Esophagus muscularis mucosa (tissue), 4 donors: Measurements from ENCODE around the gene GNB1. TPM values are rescaled to one million over a fixed set of nuclear protein-coding genes. Genes with fewer than 3 reads are reported as not detected.
A peak's percentile ranks its signal among the peaks of the same experiment; 100 is the strongest.

ENCODE experiments used
- DNase-seq: peaks from one replicate; pipeline ENCODE4 v3.0.0-alpha.2; 2017; ENCODE audit errors: extremely low spot score
- H3K27ac ChIP-seq, 4 donors: fragments of 200-600 bp; sonication (generic); replicated peaks in 1 of 4; 1 replicate in 3 of 4; 2 replicates in 1 of 4; pipeline ENCODE4 v1.5.1; 2016 to 2019; ENCODE audit warnings: mild to moderate bottlenecking in 1 of 4
- H3K27me3 ChIP-seq, 4 donors: fragments of 200-600 bp; sonication (generic); one replicate each; pipeline versions ENCODE4 v1.5.1 to v1.6.0; 2016 to 2019
- H3K36me3 ChIP-seq, 4 donors: fragments of 200-600 bp; sonication (generic); one replicate each; pipeline ENCODE4 v1.5.1; 2016 to 2019
- H3K4me1 ChIP-seq, 4 donors: fragments of 200-600 bp; sonication (generic); one replicate each; pipeline ENCODE4 v1.5.1; 2016 to 2019
- H3K4me3 ChIP-seq, 4 donors: fragments of 200-600 bp; sonication (generic); 1 replicate in 2 of 4; 2 replicates in 2 of 4; pipeline ENCODE4 v1.5.1; 2016 to 2019; ENCODE audit warnings: mild to moderate bottlenecking in 4 of 4, moderate library complexity in 1 of 4
- H3K9me3 ChIP-seq, 4 donors: fragments of 200-600 bp; sonication (generic); 1 replicate in 3 of 4; 2 replicates in 1 of 4; pipeline ENCODE4 v1.5.1; 2016 to 2019
- EP300 ChIP-seq: sonication (generic); formaldehyde crosslinking; IDR thresholded peaks from one replicate; pipeline ENCODE4 v1.6.1; 2017; ENCODE audit warnings: antibody characterized with exemption
- POLR2A ChIP-seq: fragments of 450-650 bp; IDR thresholded peaks from one replicate; pipeline ENCODE4 v1.6.1; 2017; ENCODE audit warnings: antibody characterized with exemption, moderate library complexity, mild to moderate bottlenecking, low read depth
- POLR2AphosphoS5 ChIP-seq, 2 donors: sonication (generic); formaldehyde crosslinking; IDR thresholded peaks; one replicate each; pipeline ENCODE4 v1.6.1; 2017; ENCODE audit warnings: antibody characterized with exemption in 2 of 2
- WGBS: methylation state at CpG from one replicate; pipeline ENCODE4 v1.1.5; 2018; 5-methylcytosine and 5-hydroxymethylcytosine counted together
- intact Hi-C: fragments of 100-400 bp; cut with DNase I; formaldehyde crosslinking; loops from one replicate; pipeline ENCODE4 v1.15.1; 2023
- total RNA-seq, 4 donors: library from RNA; depleted of rRNA; stranded (reverse); fragments of >200 nt; gene quantifications; one replicate each; pipeline versions ENCODE4 v1.1.0 to v1.2.1, GENCODE V29; 2016
- TF ChIP-seq, protein P1 (sequence below), 3 experiments: fragments of 200-600 bp in 2 of 3; fragments of 450-650 bp in 1 of 3; sonication (generic) in 2 of 3; IDR thresholded peaks; one replicate each; pipeline ENCODE4 v1.5.1; 2017 to 2019; ENCODE audit warnings: antibody characterized with exemption in 3 of 3, mild to moderate bottlenecking in 2 of 3, moderate library complexity in 1 of 3

Gene GNB1
- total RNA-seq, 4 donors from 2014 or later = 124 to 166 (median 161) TPM

DNA sequence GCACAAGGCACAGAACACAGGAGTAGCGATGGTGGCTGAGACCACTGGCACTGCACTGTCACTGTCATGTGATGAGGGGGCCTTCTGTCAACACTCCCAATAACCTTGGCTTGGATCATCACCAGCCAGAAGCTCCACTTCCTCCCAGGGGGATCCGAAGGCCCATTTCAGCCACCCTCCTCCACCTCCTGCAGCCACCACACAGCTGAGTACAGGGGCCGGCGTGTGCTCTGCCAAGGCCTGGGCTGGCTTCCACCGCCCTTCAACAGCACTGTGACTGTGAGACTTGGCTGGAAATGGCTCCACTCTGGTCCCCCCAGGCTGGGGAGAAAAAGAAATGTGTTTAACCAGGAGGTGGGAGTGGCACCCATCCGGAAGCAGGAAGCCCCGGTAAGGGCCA is 102.8 kb downstream of the GNB1 start:
- Histone ChIP-seq H3K27ac (no peak overlapping the region), H3K27me3 (no peaks in the 10 kb centered on the region), H3K4me1 (peaks cover 5 to 19% (median 12%) of the 10 kb centered on the region in 4 donors), H3K9me3 (no peaks in the 10 kb centered on the region), H3K4me3 (no peak overlapping the region), H3K36me3 (peaks cover 69 to 90% (median 87%) of the 10 kb centered on the region in 4 donors)
- WGBS = 59% methylated on average over 6 of the region's 7 CpGs
- intact Hi-C loops = no loop called here
- no peak for DNase-seq
- TF ChIP-seq EP300 (no peak), POLR2A (no peak), POLR2AphosphoS5 (IDR thresholded peaks at IDR 0.05) (no peak)
- TF ChIP-seq, protein P1, sequence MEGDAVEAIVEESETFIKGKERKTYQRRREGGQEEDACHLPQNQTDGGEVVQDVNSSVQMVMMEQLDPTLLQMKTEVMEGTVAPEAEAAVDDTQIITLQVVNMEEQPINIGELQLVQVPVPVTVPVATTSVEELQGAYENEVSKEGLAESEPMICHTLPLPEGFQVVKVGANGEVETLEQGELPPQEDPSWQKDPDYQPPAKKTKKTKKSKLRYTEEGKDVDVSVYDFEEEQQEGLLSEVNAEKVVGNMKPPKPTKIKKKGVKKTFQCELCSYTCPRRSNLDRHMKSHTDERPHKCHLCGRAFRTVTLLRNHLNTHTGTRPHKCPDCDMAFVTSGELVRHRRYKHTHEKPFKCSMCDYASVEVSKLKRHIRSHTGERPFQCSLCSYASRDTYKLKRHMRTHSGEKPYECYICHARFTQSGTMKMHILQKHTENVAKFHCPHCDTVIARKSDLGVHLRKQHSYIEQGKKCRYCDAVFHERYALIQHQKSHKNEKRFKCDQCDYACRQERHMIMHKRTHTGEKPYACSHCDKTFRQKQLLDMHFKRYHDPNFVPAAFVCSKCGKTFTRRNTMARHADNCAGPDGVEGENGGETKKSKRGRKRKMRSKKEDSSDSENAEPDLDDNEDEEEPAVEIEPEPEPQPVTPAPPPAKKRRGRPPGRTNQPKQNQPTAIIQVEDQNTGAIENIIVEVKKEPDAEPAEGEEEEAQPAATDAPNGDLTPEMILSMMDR (IDR thresholded peaks at IDR 0.05) = no peak

DNA sequence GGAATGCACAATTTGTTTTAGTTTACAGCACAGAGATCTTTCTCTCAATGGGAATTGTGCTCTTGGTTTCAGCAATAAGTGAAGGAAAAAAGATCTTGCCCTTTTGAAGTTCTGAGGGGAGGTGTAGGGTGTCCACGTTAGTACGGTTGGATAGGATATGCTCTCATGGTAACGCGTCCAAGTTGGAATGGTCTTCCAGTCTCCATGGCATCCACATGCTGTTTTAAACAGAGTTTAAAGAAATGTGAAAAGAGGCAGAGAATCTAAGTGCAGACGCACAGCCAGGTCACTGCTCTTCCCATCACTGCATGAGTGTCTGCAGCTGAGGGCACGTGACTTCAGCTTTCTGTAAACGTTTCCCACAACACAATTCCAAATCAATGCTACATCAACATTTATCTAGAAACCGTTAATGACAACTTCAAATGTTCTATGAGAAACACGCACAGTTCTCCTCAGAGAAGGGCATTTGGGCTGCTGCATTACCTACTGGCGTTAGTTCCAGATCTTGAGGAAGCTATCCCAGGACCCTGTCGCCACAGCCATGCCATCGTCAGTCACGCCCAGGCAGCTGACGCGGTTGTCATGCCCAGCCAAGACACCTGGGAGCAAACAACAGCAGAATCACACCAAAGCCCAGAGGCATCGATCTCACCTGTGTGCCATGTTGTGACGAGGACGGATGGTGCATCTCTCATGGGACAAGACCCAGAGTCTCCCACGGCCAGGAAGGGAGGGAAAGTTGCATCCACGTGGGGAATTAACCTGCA is 103.9 kb downstream of the GNB1 start:
- Histone ChIP-seq H3K9me3 (no peaks in the 10 kb centered on the region), H3K36me3 (peaks cover 65 to 79% (median 76%) of the 10 kb centered on the region in 4 donors), H3K27me3 (no peaks in the 10 kb centered on the region), H3K27ac (no peak overlapping the region), H3K4me1 (peaks cover 16 to 30% (median 23%) of the 10 kb centered on the region in 4 donors), H3K4me3 (no peak overlapping the region)
- TF ChIP-seq POLR2A = no peak
- TF ChIP-seq POLR2AphosphoS5 (IDR thresholded peaks at IDR 0.05) = no peak
- TF ChIP-seq, protein P1 (IDR thresholded peaks at IDR 0.05) = no peak
- DNase-seq = no peak
- WGBS = 75% methylated on average over 18 of the region's 20 CpGs
- intact Hi-C loops = no loop called here

GRCh38 chr1:1785666-1786065 is 105.2 kb downstream of the GNB1 start:
- intact Hi-C loops = no loop called here
- peaks cover 55 to 65% (median 62%) of the 10 kb centered on the region in 4 donors for H3K36me3 ChIP-seq
- no peak overlapping the region for H3K27ac ChIP-seq
- DNase-seq = no peak
- H3K4me3 ChIP-seq = no peak overlapping the region
- no peaks in the 10 kb centered on the region for H3K27me3 ChIP-seq
- WGBS = 86% methylated on average over 10 of the region's 10 CpGs
- no peaks in the 10 kb centered on the region for H3K9me3 ChIP-seq
- TF ChIP-seq, protein P1 (IDR thresholded peaks at IDR 0.05) = no peak
- no peak for TF ChIP-seq POLR2AphosphoS5 (IDR thresholded peaks at IDR 0.05)
- no peak for TF ChIP-seq POLR2A
- no peak for TF ChIP-seq EP300
- H3K4me1 ChIP-seq = peaks cover 30 to 44% (median 37%) of the 10 kb centered on the region in 4 donors

- Histone ChIP-seq H3K27me3 (no peaks in the 10 kb centered on the region), H3K4me1 (peaks cover 37 to 51% (median 44%) of the 10 kb centered on the region in 4 donors), H3K36me3 (peaks cover 50 to 58% (median 55%) of the 10 kb centered on the region in 4 donors), H3K4me3 (no peak overlapping the region), H3K27ac (no peak overlapping the region), H3K9me3 (no peaks in the 10 kb centered on the region)
- intact Hi-C loops = no loop called here
- WGBS = 91% methylated on average over 12 of the region's 13 CpGs
- TF ChIP-seq EP300 = no peak
- DNase-seq = no peak
These were observed 106.0 kb downstream of the GNB1 start for GRCh38 chr1:1784933-1785332.

GRCh38 chr1:1783320-1783719 is 107.6 kb downstream of the GNB1 start:
- Histone ChIP-seq H3K9me3 (no peaks in the 10 kb centered on the region), H3K4me1 (peaks cover 52 to 57% (median 54%) of the 10 kb centered on the region in 4 donors), H3K27ac (peak overlapping the region; percentile 66 to 95 (median 82)), H3K36me3 (peaks cover 33 to 42% (median 39%) of the 10 kb centered on the region in 4 donors), H3K4me3 (peak overlapping the region in 1 of 4 donors; percentile 40), H3K27me3 (no peaks in the 10 kb centered on the region)
- intact Hi-C loops = no loop called here
- no peak for TF ChIP-seq EP300
- TF ChIP-seq POLR2A = no peak
- TF ChIP-seq POLR2AphosphoS5 (IDR thresholded peaks at IDR 0.05) = no peak
- TF ChIP-seq, protein P1 (IDR thresholded peaks at IDR 0.05) = no peak
- no peak for DNase-seq
- 69% methylated on average over 5 of the region's 8 CpGs for WGBS
